ENCODE results near the gene RDX.
"Not testable (repeated sequence)": the region's sequence is repeated elsewhere in the genome, so short reads cannot be mapped to it uniquely, and the experiment has no call there.

Gene RDX

GRCh38 chr11:110305169-110306018 lies 9.0 kb upstream of the RDX start:
- DNase-seq (ENCODE audit: low read depth): no peak

DNA sequence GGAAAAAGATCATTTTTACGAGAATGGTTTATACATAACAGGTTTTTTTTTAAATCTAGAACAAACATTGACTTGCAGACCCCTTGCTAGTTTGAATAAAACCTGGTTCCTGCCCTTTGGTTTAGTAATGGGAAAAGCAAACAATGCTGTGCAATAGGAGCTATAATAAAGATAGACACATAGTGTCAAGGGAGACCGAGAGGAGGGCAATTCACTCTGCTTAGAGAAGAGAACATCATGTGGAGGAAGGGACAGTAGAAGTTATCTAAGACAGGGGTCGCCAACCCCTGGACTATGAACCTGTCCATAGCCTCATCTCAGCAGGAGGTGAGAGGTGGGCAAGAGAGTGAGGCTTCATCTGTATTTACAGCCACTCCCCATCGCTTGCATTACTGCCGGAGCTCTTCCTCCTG lies 7.0 kb upstream of the RDX start:
- DNase-seq (ENCODE audit: low read depth): no peak

DNA sequence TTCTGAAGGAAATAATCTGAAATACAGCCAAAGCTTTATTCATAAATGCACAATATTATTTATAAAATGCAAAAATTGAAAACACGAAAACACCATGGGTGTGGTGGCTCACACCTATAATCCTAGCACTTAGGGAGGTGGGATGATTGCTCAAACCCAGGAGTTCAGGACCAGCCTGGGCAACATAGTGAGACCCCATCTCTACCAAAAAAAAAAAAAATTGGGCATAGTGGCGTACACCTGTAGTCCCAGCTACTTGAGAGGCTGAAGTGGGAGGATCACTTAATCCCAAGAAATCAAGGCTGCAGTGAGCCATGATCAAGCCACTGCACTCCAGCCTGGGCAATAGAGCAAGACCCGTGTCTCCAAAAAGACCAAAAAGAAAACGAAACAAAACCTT lies 5.2 kb upstream of the RDX start:
- DNase-seq (ENCODE audit: low read depth): no peak

- DNase-seq (ENCODE audit: low read depth): no peak
Observed at GRCh38 chr11:110301032-110301431, 4.6 kb upstream of the RDX start.

- DNase-seq (ENCODE audit: low read depth): no peak
Observed at GRCh38 chr11:110299006-110299785, 2.8 kb upstream of the RDX start.

DNA sequence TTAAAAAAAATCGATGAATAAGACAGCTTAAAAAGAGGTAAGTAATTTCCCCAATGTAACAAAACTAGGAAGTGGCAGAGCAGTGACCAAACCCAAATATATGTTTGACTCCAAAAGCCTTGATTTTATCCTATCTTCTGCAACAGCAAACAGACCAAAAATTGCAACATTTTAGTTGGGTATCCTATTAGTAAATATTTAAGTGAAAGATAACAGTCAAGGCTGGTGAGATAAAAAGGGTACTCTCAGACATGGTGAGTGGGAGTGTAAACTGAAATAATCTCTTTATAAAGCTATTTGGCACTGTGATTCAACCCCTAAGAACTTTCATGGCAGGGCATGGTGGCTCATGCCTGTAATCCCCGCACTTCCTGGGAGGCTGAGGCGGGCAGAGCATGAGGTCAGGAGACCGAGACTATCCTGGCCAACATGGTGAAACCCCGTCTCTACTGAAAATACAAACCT lies 1.9 kb upstream of the RDX start:
- DNase-seq (ENCODE audit: low read depth): no peak

DNA sequence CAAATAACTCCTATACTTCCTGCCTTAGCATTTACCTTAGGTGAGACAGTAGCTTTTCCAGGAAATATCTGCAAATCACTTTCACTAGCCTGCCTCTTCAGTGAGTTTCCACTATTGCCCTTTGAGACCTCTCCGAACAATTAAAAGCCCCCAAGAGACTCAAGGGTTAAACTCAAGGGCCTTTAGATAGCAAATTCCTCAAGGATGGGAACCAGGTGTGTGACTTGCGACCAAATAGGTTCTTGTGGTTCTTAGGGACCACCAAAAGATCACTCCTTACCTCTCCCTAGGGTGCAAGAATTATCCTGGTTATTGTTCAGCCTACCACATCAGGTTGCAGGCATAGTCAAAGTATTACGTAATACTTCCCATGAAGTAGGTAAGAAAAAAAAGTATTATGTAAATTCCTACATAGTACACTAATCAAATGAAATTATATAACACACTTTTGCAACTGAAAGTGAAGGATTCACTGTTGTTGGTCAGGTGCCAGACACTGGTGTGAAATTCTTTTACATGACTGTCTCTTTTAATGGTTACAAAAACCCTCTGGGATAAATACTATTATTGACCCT lies 1.4 kb upstream of the RDX start:
- no peak for DNase-seq (ENCODE audit: low read depth)

DNA sequence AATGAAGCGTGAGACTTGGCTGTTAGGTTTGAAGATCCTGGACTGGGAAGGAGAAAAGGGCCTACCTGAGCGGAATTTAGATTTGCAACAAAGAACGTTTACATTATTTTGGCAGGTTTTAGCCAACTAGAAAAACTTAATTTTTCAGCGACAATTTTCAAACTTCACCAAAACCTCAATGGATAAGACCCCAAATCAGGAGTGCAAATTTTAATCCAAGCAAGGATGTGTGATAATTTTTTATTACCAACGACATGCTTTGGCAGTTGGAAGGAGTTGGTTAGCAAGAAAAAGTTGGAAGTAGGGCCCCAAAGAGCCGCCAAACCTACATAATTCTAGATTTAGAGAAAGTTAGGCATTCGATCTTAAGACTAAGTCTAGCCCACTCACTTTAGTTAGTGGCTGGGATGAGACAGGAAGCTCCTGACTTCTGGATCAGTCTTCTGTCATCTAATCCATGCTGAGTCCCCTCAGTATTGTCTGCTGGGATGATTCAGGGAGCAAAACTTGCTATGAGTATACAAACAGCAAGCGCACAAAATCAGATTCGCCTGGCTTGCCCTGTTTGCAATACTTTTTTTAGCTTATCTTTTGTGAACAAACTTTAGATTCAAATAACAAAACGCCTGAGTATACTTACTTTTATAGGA lies 787 bp upstream of the RDX start:
- DNase-seq (ENCODE audit: low read depth): peak; percentile 10

- peak; percentile 17 for DNase-seq (ENCODE audit: low read depth)
Observed at GRCh38 chr11:110295531-110296225, 736 bp downstream of the RDX start.

DNA sequence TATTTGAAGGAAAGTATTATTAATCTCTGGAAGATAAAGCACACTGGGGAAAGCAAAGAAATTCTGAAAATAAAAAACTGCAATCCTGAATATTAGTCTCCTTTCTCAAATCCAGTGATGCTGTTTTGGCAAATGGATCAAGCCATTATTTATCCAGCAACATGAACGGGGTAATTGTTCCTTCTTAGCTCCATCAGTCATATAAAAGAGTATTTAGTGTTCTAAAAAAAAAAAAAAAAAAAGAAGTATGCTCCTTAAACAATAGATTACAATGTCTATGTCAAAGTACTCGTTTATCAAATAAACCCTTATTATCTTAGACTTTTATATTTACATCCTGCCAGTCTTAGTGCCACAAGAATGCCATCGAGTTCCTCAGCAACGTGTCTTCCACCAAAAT lies 1.3 kb downstream of the RDX start:
- DNase-seq (ENCODE audit: low read depth): no peak

DNA sequence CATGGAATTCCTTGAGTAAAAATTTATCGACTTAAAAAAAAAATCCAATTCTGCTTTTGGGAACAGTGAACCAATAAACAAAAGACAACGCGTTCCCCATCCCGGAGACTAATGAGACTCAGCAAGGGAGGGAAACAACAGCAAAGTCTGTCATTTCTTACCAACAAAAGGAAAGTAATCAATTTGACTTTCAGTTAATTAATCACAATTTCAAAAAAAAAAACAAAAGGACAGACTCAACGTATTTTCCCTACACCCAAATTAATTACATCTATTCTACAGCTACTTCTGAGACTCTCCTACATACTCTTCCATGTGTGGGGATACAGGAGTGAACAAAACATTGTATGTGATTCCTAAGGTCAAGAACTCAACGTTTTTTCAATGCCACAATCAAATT lies 1.9 kb downstream of the RDX start:
- DNase-seq (ENCODE audit: low read depth): no peak

GRCh38 chr11:110293389-110293788 lies 3.0 kb downstream of the RDX start:
- DNase-seq (ENCODE audit: low read depth): no peak

DNA sequence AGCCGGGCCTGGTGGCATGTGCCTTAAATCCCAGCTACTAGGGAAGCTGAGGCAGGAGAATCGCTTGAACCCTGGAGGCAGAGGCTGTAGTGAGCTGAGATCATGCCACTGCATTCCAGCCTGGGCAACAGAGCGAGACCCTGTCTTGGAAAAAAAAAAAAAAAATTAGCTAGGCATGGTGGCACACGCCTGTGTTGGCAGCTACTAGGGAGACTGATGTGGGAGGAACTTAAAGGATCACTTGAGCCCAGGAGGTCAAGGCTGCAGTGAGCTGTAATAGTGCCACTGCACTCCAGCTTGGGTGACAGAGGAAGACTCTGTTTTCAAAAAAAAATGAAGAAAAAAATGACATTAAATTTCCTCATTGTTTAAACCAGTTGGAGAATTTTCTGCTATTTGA lies 4.3 kb downstream of the RDX start:
- DNase-seq (ENCODE audit: low read depth): not testable (repeated sequence)

GRCh38 chr11:110290591-110291334 lies 5.7 kb downstream of the RDX start:
- DNase-seq (ENCODE audit: low read depth): no peak

- DNase-seq (ENCODE audit: low read depth): no peak
Observed at GRCh38 chr11:110289472-110289871, 6.9 kb downstream of the RDX start.

- no peak for DNase-seq (ENCODE audit: low read depth)
Observed at GRCh38 chr11:110287537-110287936, 8.9 kb downstream of the RDX start.

DNA sequence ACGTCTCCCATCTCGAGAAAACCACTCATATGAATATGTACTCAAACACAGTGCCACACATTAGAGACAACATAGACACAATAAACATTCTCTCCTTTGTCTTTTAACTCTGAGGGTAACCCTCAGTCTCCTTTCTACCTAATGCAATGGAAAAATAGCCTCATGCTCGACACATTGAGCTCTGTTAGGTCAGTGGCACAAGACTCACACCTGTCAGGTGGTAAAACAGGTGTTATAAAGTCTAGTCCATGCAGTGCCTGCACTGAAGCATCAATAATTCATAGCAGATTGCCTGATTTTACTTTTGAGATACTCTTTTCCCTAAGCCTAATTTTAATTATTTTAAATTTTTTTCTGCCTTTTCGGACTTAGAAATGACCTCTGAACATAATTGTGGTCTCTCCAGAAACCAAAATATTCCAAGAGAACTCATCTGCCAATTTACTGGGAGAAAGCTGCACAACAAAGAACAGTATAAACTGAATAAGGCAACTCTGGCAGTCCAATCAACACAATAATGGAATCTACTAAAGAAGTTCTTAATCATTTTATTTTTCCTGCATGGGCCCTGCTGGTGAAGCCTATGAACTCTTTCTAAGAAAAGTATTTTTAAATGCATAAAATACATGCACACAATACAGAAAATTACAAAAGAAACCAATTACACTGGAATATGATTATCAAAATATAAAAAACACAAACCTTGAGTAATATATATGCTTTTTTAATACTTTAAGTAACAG lies 9.9 kb downstream of the RDX start:
- no peak for DNase-seq (ENCODE audit: low read depth)

DNA sequence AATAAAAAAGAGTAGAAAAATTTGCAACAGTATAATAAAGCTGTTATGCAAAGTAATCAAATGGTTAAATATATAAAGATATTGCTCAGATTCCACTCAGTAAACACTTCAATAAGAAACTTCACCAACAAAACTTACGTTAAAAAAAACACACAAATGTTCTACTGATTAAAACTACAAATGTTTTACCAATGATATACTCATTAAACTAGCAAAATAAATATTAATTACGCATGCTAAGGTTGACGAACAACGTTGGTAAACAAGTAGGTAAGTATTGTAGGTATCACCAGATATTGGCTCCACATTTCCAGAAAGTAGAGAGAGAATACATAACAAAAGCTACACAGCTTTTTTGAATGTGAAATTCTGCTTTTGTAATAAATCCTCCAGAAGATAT lies 12.6 kb downstream of the RDX start:
- no peak for DNase-seq (ENCODE audit: low read depth)

DNA sequence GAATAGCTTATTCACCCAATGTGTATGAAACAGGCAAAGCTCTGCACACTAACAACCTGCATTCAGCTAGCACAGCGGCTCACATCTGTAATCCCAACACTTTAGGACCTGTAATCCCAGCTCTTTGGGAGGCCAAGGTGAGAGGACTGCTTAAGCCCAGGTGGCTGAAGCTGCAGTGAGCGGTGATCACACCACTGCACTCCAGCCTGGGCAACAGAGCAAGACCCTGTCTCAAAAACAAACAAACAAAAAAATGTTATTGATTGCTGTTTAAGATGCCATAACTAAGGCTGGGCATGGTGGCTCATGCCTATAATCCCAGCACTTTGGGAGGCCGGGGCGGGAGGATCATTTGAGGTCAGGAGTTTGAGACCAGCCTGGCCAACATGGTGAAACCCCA lies 15.8 kb downstream of the RDX start:
- DNase-seq (ENCODE audit: low read depth): not testable (repeated sequence)

DNA sequence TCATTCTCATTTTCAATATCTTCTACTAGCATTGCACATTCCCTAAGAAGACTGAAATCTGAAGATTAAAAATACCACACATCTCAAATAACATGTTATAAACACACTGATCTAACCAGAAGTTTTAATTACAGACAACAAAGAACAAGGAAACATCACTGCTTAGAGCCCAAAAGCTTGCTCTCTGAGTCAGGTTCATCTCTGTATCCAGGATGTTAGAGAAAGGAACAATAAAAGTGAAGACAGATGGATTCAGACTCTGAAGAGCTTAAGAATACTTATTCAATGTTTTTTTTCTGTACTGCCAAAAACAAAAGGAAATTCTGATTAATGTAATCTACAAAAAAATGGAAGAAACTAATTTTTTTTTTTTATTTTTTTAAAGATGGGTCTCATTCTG lies 16.5 kb downstream of the RDX start:
- DNase-seq (ENCODE audit: low read depth): peak; percentile 2
